Parathyroid adenoma (tissue), 2 donors: Measurements from ENCODE around the gene C15orf61.

Experiments used
- H2AFZ ChIP-seq: fragments of 300-600 bp; sonication (generic); one replicate; pipeline ENCODE4 v1.7.0; 2017; ENCODE audit warnings: antibody characterized with exemption, mild to moderate bottlenecking
- H3K27ac ChIP-seq: fragments of 300-600 bp; sonication (generic); one replicate; pipeline ENCODE4 v1.7.0; 2017
- H3K27me3 ChIP-seq: fragments of 300-600 bp; sonication (generic); one replicate; pipeline ENCODE4 v1.7.0; 2017; ENCODE audit warnings: low read length; ENCODE audit not compliant: control insufficient read depth, insufficient read depth
- H3K36me3 ChIP-seq: fragments of 300-600 bp; sonication (generic); one replicate; pipeline ENCODE4 v1.7.0; 2017; ENCODE audit warnings: low read length; ENCODE audit not compliant: control insufficient read depth, insufficient read depth
- H3K4me1 ChIP-seq: fragments of 300-600 bp; sonication (generic); one replicate; pipeline ENCODE4 v1.7.0; 2017; ENCODE audit warnings: control low read depth
- H3K4me2 ChIP-seq: fragments of 300-600 bp; sonication (generic); one replicate; pipeline ENCODE4 v1.7.0; 2017; ENCODE audit warnings: low read length
- H3K4me3 ChIP-seq: fragments of 300-600 bp; sonication (generic); one replicate; pipeline ENCODE4 v1.7.0; 2017; ENCODE audit warnings: low read depth, low read length
- H3K79me2 ChIP-seq: fragments of 300-600 bp; sonication (generic); one replicate; pipeline ENCODE4 v1.7.0; 2017; ENCODE audit warnings: control low read depth
- H3K9ac ChIP-seq: fragments of 300-600 bp; sonication (generic); one replicate; pipeline ENCODE4 v1.7.0; 2017; ENCODE audit warnings: mild to moderate bottlenecking
- H3K9me3 ChIP-seq: fragments of 300-600 bp; sonication (generic); one replicate; pipeline ENCODE4 v1.7.0; 2017; ENCODE audit warnings: low read length; ENCODE audit not compliant: control insufficient read depth
- CTCF ChIP-seq: fragments of 300-600 bp; sonication (generic); IDR thresholded peaks from one replicate; pipeline ENCODE4 v1.7.0; 2017; ENCODE audit warnings: antibody characterized with exemption, mild to moderate bottlenecking
- donor health status: primary hyperparathyroidism.

Gene C15orf61

GRCh38 chr15:67547836-67548235 is 26.9 kb downstream of the C15orf61 start:
- Histone ChIP-seq H3K4me1 (peaks cover 2% of the 10 kb centered on the region), H3K79me2 (no peaks in the 10 kb centered on the region), H3K4me3 (no peak overlapping the region), H3K9ac (no peak overlapping the region), H3K9me3 (no peaks in the 10 kb centered on the region), H2AFZ (no peak overlapping the region), H3K27ac (no peak overlapping the region), H3K4me2 (no peak overlapping the region), H3K27me3 (no peaks in the 10 kb centered on the region), H3K36me3 (no peaks in the 10 kb centered on the region)
- no peak for TF ChIP-seq CTCF

GRCh38 chr15:67548236-67548852 is 27.4 kb downstream of the C15orf61 start:
- TF ChIP-seq CTCF: no peak
- no peak overlapping the region for H3K4me2 ChIP-seq
- H2AFZ ChIP-seq: no peak overlapping the region
- no peak overlapping the region for H3K9ac ChIP-seq
- no peak overlapping the region for H3K4me3 ChIP-seq
- peaks cover 2% of the 10 kb centered on the region for H3K4me1 ChIP-seq
- H3K27ac ChIP-seq: no peak overlapping the region
- H3K36me3 ChIP-seq: no peaks in the 10 kb centered on the region
- no peaks in the 10 kb centered on the region for H3K79me2 ChIP-seq
- no peaks in the 10 kb centered on the region for H3K9me3 ChIP-seq
- H3K27me3 ChIP-seq: no peaks in the 10 kb centered on the region

- Histone ChIP-seq H3K27ac (no peak overlapping the region), H3K9ac (no peak overlapping the region)
- no peak for TF ChIP-seq CTCF
These were observed 28.1 kb downstream of the C15orf61 start for GRCh38 chr15:67548862-67549651.

GRCh38 chr15:67549736-67550135 is 28.8 kb downstream of the C15orf61 start:
- H3K27me3 ChIP-seq: no peaks in the 10 kb centered on the region
- no peak for TF ChIP-seq CTCF
- no peak overlapping the region for H3K9ac ChIP-seq
- peaks cover 2% of the 10 kb centered on the region for H3K4me1 ChIP-seq
- H3K79me2 ChIP-seq: no peaks in the 10 kb centered on the region
- no peak overlapping the region for H3K27ac ChIP-seq
- no peaks in the 10 kb centered on the region for H3K9me3 ChIP-seq
- H3K4me3 ChIP-seq: no peak overlapping the region
- H2AFZ ChIP-seq: no peak overlapping the region
- H3K4me2 ChIP-seq: no peak overlapping the region
- H3K36me3 ChIP-seq: no peaks in the 10 kb centered on the region

More at GRCh38 chr15:67548862-67549651, 28.1 kb downstream of the C15orf61 start:
- no peak overlapping the region for H3K4me2 ChIP-seq
- H3K27me3 ChIP-seq: no peaks in the 10 kb centered on the region
- peaks cover 2% of the 10 kb centered on the region for H3K4me1 ChIP-seq
- no peak overlapping the region for H2AFZ ChIP-seq
- H3K36me3 ChIP-seq: no peaks in the 10 kb centered on the region
- no peaks in the 10 kb centered on the region for H3K9me3 ChIP-seq
- H3K79me2 ChIP-seq: no peaks in the 10 kb centered on the region
- no peak overlapping the region for H3K4me3 ChIP-seq
